Natural killer cell (primary cell): ENCODE data around the gene TBPL1. TPM values are rescaled to one million over a fixed set of nuclear protein-coding genes. Genes with fewer than 3 reads are reported as not detected.

Experiments used
- ATAC-seq, 3 donors: fragments of 150-1000 bp in 2 of 3; fragments of 200-7000 bp in 1 of 3; cut with Tn5 transposase; 1 replicate in 1 of 3; 2 replicates in 2 of 3; pipeline ENCODE4 v1.10.0; 2021; ENCODE audit warnings: mild to moderate bottlenecking in 2 of 3, moderate library complexity in 2 of 3
- DNase-seq, 2 donors: peaks; one replicate each; pipeline versions ENCODE4 v3.0.0 to v3.0.0-alpha.2; 2013 to 2021; ENCODE audit warnings: mixed read lengths in 1 of 2
- H3K27ac ChIP-seq: one replicate; pipeline ENCODE4 v1.5.1; 2013; ENCODE audit warnings: mild to moderate bottlenecking, low read length
- H3K27me3 ChIP-seq: one replicate; pipeline ENCODE4 v1.6.1; 2013; ENCODE audit warnings: low read length; ENCODE audit not compliant: control insufficient read depth, insufficient read depth
- H3K36me3 ChIP-seq: one replicate; pipeline ENCODE4 v1.6.1; 2013; ENCODE audit warnings: low read length; ENCODE audit not compliant: control insufficient read depth, insufficient read depth
- H3K4me1 ChIP-seq: one replicate; pipeline ENCODE4 v1.6.1; 2013; ENCODE audit warnings: low read length; ENCODE audit not compliant: control insufficient read depth, insufficient read depth
- H3K4me3 ChIP-seq: one replicate; pipeline ENCODE4 v1.5.1; 2013; ENCODE audit warnings: low read length
- H3K9me3 ChIP-seq: one replicate; pipeline ENCODE4 v1.6.1; 2013; ENCODE audit warnings: low read length; ENCODE audit not compliant: control insufficient read depth, insufficient read depth
- H3K27ac Mint-ChIP-seq, 2 donors: one replicate each; pipeline ENCODE4 v1.8.0; 2022; ENCODE audit warnings: mild to moderate bottlenecking in 2 of 2, mixed read lengths in 2 of 2, moderate library complexity in 1 of 2
- H3K27me3 Mint-ChIP-seq, 2 donors: one replicate each; pipeline ENCODE4 v1.8.0; 2022; ENCODE audit warnings: low read depth in 2 of 2, mixed read lengths in 2 of 2
- H3K36me3 Mint-ChIP-seq: one replicate; pipeline ENCODE4 v1.8.0; 2022; ENCODE audit warnings: mixed read lengths
- H3K4me1 Mint-ChIP-seq, 2 donors: one replicate each; pipeline ENCODE4 v1.8.0; 2022; ENCODE audit warnings: mixed read lengths in 2 of 2
- H3K4me3 Mint-ChIP-seq: one replicate; pipeline ENCODE4 v1.8.0; 2022; ENCODE audit warnings: mild to moderate bottlenecking, moderate library complexity, mixed read lengths
- H3K9me3 Mint-ChIP-seq, 2 donors: one replicate each; pipeline ENCODE4 v1.8.0; 2022; ENCODE audit warnings: mixed read lengths in 2 of 2
- CTCF ChIP-seq: fragments of 200-600 bp; IDR thresholded peaks from one replicate; pipeline ENCODE4 v1.8.0; 2022; ENCODE audit warnings: antibody characterized with exemption
- WGBS: methylation state at CpG from one replicate; pipeline ENCODE4 v1.1.7; 2013; ENCODE audit warnings: missing lambda C conversion rate; ENCODE audit not compliant: insufficient coverage; 5-methylcytosine and 5-hydroxymethylcytosine counted together
- intact Hi-C: fragments of 100-400 bp; cut with micrococcal nuclease; formaldehyde crosslinking; loops from one replicate; pipeline ENCODE4 v1.14.2; 2022
- total RNA-seq, 4 donors: library from RNA; stranded (reverse); fragments of 120-200 nt in 1 of 4; gene quantifications; one replicate each; pipeline versions ENCODE4 v1.2.3 to v1.2.4, GENCODE V29; 2013 to 2022

The TBPL1 gene
- total RNA-seq, 3 donors from 2014 or later (not counting 1 experiment from before 2014, with no cell fraction given): 54.8 to 71.0 (median 59.9) TPM

GRCh38 chr6:133916650-133917151, 36.3 kb upstream of the TBPL1 start:
- no peaks in the 10 kb centered on the region for H3K9me3 Mint-ChIP-seq

GRCh38 chr6:133917781-133918180, 35.2 kb upstream of the TBPL1 start:
- Histone ChIP-seq H3K4me3 (no peak overlapping the region), H3K4me1 (no peaks in the 10 kb centered on the region), H3K27ac (no peak overlapping the region), H3K27me3 (peaks cover 4% of the 10 kb centered on the region), H3K36me3 (no peaks in the 10 kb centered on the region), H3K9me3 (no peaks in the 10 kb centered on the region)
- intact Hi-C loops: loop anchor here (2.0 kb wide), 1 partner anchor 1387 kb away; no protein-coding TSS in a partner anchor
- H3K36me3 Mint-ChIP-seq: no peaks in the 10 kb centered on the region
- peaks cover 18 to 43% of the 10 kb centered on the region in 2 donors for H3K27me3 Mint-ChIP-seq
- no peak overlapping the region for H3K4me3 Mint-ChIP-seq
- no peaks in the 10 kb centered on the region for H3K4me1 Mint-ChIP-seq
- H3K27ac Mint-ChIP-seq: no peak overlapping the region
- DNase-seq (no peak), ATAC-seq (no peak)
- no peaks in the 10 kb centered on the region for H3K9me3 Mint-ChIP-seq
- no peak for TF ChIP-seq CTCF
- WGBS: 100% methylated on average over 2 of the region's 4 CpGs

More at GRCh38 chr6:133916650-133917151, 36.3 kb upstream of the TBPL1 start:
- H3K27ac Mint-ChIP-seq: no peak overlapping the region
- no peaks in the 10 kb centered on the region for H3K4me1 ChIP-seq
- peak; percentile 71 to 83 (median 76) for ATAC-seq
- H3K4me3 ChIP-seq: no peak overlapping the region
- DNase-seq: peak; percentile 56 to 79
- peaks cover 4% of the 10 kb centered on the region for H3K27me3 ChIP-seq
- no peak overlapping the region for H3K4me3 Mint-ChIP-seq
- H3K36me3 ChIP-seq: no peaks in the 10 kb centered on the region
- H3K27ac ChIP-seq: no peak overlapping the region
- WGBS: under 1% methylated on average over 6 of the region's 8 CpGs
- intact Hi-C loops: loop anchor here (2.0 kb wide), 1 partner anchor 1386 kb away; no protein-coding TSS in a partner anchor
- H3K27me3 Mint-ChIP-seq: peaks cover 24 to 50% of the 10 kb centered on the region in 2 donors
- no peaks in the 10 kb centered on the region for H3K36me3 Mint-ChIP-seq
- no peaks in the 10 kb centered on the region for H3K4me1 Mint-ChIP-seq
- no peaks in the 10 kb centered on the region for H3K9me3 ChIP-seq
- peak; percentile 85 for TF ChIP-seq CTCF

DNA sequence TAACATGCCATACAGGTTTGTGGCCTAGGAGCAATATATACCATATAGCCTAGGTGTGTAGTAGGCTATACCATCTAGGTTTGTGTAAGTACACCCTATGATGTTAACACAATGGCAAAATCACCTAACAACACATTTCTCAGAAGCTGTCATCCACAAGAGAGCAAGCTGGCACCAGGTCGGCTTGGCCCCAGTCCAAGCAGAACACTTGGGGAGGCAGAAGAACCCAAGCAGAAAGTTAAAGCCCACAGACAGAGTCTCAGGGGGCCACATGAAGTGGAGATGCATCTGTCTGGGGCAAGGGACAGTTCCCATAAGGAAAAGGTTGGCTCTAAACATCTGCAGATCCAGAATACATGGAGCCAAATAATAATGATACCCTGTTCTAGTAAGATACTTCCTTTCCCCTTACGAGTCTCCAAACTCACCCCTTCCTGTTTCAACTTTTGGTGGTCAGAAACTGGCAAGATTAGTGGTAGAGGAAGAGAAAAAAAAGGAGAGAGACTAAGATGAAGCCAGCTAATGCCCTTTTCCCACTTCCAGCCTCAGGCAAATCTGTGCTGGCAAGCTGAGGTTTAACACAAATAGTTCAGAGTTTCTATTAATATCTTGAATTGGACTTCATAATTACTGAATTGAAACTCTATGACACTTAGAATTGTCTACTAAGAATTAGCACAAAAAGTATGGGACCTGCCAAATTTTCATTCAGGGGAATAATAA, 34.7 kb upstream of the TBPL1 start:
- Mint-ChIP-seq H3K4me1 (no peaks in the 10 kb centered on the region), H3K4me3 (no peak overlapping the region), H3K27me3 (peaks cover 14 to 37% of the 10 kb centered on the region in 2 donors), H3K27ac (no peak overlapping the region), H3K9me3 (no peaks in the 10 kb centered on the region), H3K36me3 (no peaks in the 10 kb centered on the region)
- TF ChIP-seq CTCF: no peak
- peaks cover 4% of the 10 kb centered on the region for H3K27me3 ChIP-seq
- no peaks in the 10 kb centered on the region for H3K9me3 ChIP-seq
- no peak overlapping the region for H3K27ac ChIP-seq
- WGBS: 28% methylated on average over 2 of the region's 2 CpGs
- DNase-seq (no peak), ATAC-seq (no peak)
- H3K36me3 ChIP-seq: no peaks in the 10 kb centered on the region
- no peak overlapping the region for H3K4me3 ChIP-seq
- no peaks in the 10 kb centered on the region for H3K4me1 ChIP-seq
- intact Hi-C loops: no loop called here
